Measurements from ENCODE around the gene ANKRD45.

Gene ANKRD45

GRCh38 chr1:173663159-173663558 is 6.5 kb downstream of the ANKRD45 start:
- Histone ChIP-seq H2BK120ac (ENCODE audit: low read depth, low read length) (no peak overlapping the region), H3K18ac (ENCODE audit: low read length) (no peak overlapping the region), H3K36me3 (ENCODE audit: control insufficient read depth, insufficient read depth, low read length) (no peaks in the 10 kb centered on the region), H3K4ac (ENCODE audit: low read depth, low read length) (no peak overlapping the region), H3K4me1 (ENCODE audit: control insufficient read depth, low read depth, low read length) (no peaks in the 10 kb centered on the region), H3K56ac (ENCODE audit: low read length) (no peak overlapping the region), H2BK5ac (ENCODE audit: low read length) (no peak overlapping the region), H3K4me2 (ENCODE audit: low read length) (no peak overlapping the region), H4K5ac (ENCODE audit: low read length) (no peak overlapping the region), H3K27me3 (ENCODE audit: insufficient read depth, low read length, poor library complexity) (no peaks in the 10 kb centered on the region), H3K79me2 (ENCODE audit: control insufficient read depth, insufficient read depth, low read length) (no peaks in the 10 kb centered on the region), H4K8ac (ENCODE audit: low read depth, low read length) (no peak overlapping the region), H2AK5ac (ENCODE audit: low read length) (no peak overlapping the region), H3K23ac (ENCODE audit: low read length) (no peak overlapping the region), H3K4me3 (ENCODE audit: low read length) (no peak overlapping the region), H3K9ac (ENCODE audit: low read length) (no peak overlapping the region), H3K79me1 (ENCODE audit: low read length) (no peaks in the 10 kb centered on the region), H2BK15ac (replicated peaks; ENCODE audit: low read depth) (no peak overlapping the region), H3K27ac (ENCODE audit: low read depth, low read length) (no peak overlapping the region)
- DNase-seq: no peak
- WGBS (ENCODE audit: extremely low coverage, insufficient coverage, low lambda C conversion rate): no CpG with 5 or more reads among the region's 3 CpGs

DNA sequence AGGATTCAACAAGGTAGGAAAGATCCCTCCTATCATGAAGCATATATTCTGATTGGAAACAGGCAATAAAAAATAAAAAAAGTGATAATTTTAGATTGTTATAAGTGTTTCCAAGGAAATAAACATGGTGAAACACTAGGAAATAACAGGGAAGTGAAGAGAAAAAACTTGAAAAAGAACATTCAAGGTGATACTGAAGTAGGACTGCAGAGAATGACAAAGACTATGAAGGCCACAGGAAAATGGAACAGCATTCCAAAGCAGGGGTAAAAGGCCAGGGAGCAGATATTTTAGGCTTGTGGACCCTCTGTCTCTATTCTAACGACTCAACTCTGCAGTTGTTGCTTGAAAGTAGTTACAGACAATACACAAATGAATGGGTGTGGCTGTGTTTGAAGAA is 7.9 kb downstream of the ANKRD45 start:
- Histone ChIP-seq H2BK15ac (replicated peaks; ENCODE audit: low read depth) (no peak overlapping the region), H3K56ac (ENCODE audit: low read length) (no peak overlapping the region), H3K27ac (ENCODE audit: low read depth, low read length) (no peak overlapping the region)

DNA sequence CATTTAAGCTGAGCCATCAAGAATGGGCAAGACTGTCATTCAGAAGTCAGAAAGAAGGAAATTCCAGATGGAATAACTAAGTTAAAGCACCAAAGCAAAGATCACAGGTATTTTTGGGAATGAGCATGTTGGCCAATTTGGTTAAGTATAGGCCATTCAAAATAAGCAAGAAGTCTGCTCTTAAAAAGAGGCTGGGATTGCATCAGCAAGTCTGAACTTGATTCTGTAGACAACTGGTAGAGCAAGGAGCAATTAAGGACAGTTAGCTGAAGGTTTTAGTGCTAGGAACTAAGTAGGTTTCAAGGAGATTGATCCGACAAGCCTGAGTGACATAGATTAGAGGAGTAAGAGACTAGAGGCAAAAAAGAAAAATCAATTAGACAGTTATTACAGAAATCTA is 8.4 kb downstream of the ANKRD45 start:
- Histone ChIP-seq H3K4ac (ENCODE audit: low read depth, low read length) (no peak overlapping the region), H2AK5ac (ENCODE audit: low read length) (no peak overlapping the region), H3K9ac (ENCODE audit: low read length) (no peak overlapping the region), H2BK5ac (ENCODE audit: low read length) (no peak overlapping the region), H3K4me1 (ENCODE audit: control insufficient read depth, low read depth, low read length) (no peaks in the 10 kb centered on the region), H3K79me2 (ENCODE audit: control insufficient read depth, insufficient read depth, low read length) (no peaks in the 10 kb centered on the region), H3K4me3 (ENCODE audit: low read length) (no peak overlapping the region), H3K4me2 (ENCODE audit: low read length) (no peak overlapping the region), H3K36me3 (ENCODE audit: control insufficient read depth, insufficient read depth, low read length) (no peaks in the 10 kb centered on the region), H3K23ac (ENCODE audit: low read length) (no peak overlapping the region), H3K79me1 (ENCODE audit: low read length) (no peaks in the 10 kb centered on the region), H3K56ac (ENCODE audit: low read length) (no peak overlapping the region), H4K8ac (ENCODE audit: low read depth, low read length) (no peak overlapping the region), H2BK15ac (replicated peaks; ENCODE audit: low read depth) (no peak overlapping the region), H3K27me3 (ENCODE audit: insufficient read depth, low read length, poor library complexity) (no peaks in the 10 kb centered on the region), H4K5ac (ENCODE audit: low read length) (no peak overlapping the region), H3K18ac (ENCODE audit: low read length) (no peak overlapping the region), H2BK120ac (ENCODE audit: low read depth, low read length) (no peak overlapping the region), H3K27ac (ENCODE audit: low read depth, low read length) (no peak overlapping the region)
- DNase-seq: no peak
- whole genome bisulfite sequencing (ENCODE audit: extremely low coverage, insufficient coverage, low lambda C conversion rate): no CpG with 5 or more reads among the region's 1 CpG

More for the DNA sequence above, 7.9 kb downstream of the ANKRD45 start:
- no peak overlapping the region for H3K4me3 ChIP-seq (ENCODE audit: low read length)
- no peak overlapping the region for H4K8ac ChIP-seq (ENCODE audit: low read depth, low read length)
- H3K18ac ChIP-seq (ENCODE audit: low read length): no peak overlapping the region
- H3K4me2 ChIP-seq (ENCODE audit: low read length): no peak overlapping the region
- H3K36me3 ChIP-seq (ENCODE audit: control insufficient read depth, insufficient read depth, low read length): no peaks in the 10 kb centered on the region
- H3K23ac ChIP-seq (ENCODE audit: low read length): no peak overlapping the region
- no peaks in the 10 kb centered on the region for H3K4me1 ChIP-seq (ENCODE audit: control insufficient read depth, low read depth, low read length)
- H3K79me2 ChIP-seq (ENCODE audit: control insufficient read depth, insufficient read depth, low read length): no peaks in the 10 kb centered on the region
- H3K27me3 ChIP-seq (ENCODE audit: insufficient read depth, low read length, poor library complexity): no peaks in the 10 kb centered on the region
- no peak overlapping the region for H2AK5ac ChIP-seq (ENCODE audit: low read length)
- H2BK120ac ChIP-seq (ENCODE audit: low read depth, low read length): no peak overlapping the region
- H3K79me1 ChIP-seq (ENCODE audit: low read length): no peaks in the 10 kb centered on the region
- H2BK5ac ChIP-seq (ENCODE audit: low read length): no peak overlapping the region
- no CpG with 5 or more reads among the region's 1 CpG for WGBS (ENCODE audit: extremely low coverage, insufficient coverage, low lambda C conversion rate)
- DNase-seq: no peak
- H3K4ac ChIP-seq (ENCODE audit: low read depth, low read length): no peak overlapping the region
- H3K9ac ChIP-seq (ENCODE audit: low read length): no peak overlapping the region
- no peak overlapping the region for H4K5ac ChIP-seq (ENCODE audit: low read length)

DNA sequence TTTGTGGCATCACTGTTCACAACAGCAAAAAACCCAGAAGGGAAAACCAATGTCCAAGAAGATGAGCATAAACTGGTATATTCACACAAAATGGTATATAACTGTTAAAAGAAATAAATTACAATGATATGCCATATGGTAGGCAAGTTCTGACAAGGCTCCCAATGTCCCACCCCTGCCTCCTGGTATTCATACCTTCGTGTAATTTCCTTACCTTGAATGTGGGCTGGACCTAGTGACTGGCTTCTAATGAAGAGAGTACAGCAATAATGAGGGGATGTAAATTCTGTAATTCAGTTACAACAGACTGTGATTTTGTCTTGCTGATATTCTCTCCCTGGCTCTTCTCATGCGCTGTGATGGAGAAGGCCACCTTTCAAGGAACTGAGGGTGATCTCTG is 9.3 kb downstream of the ANKRD45 start:
- Histone ChIP-seq H4K5ac (ENCODE audit: low read length) (no peak overlapping the region), H3K79me2 (ENCODE audit: control insufficient read depth, insufficient read depth, low read length) (no peaks in the 10 kb centered on the region), H2AK5ac (ENCODE audit: low read length) (no peak overlapping the region), H2BK5ac (ENCODE audit: low read length) (no peak overlapping the region), H4K8ac (ENCODE audit: low read depth, low read length) (no peak overlapping the region), H3K4me2 (ENCODE audit: low read length) (no peak overlapping the region), H3K23ac (ENCODE audit: low read length) (no peak overlapping the region), H3K18ac (ENCODE audit: low read length) (no peak overlapping the region), H3K27me3 (ENCODE audit: insufficient read depth, low read length, poor library complexity) (no peaks in the 10 kb centered on the region), H3K4me3 (ENCODE audit: low read length) (no peak overlapping the region), H3K4ac (ENCODE audit: low read depth, low read length) (no peak overlapping the region), H2BK15ac (replicated peaks; ENCODE audit: low read depth) (no peak overlapping the region), H3K27ac (ENCODE audit: low read depth, low read length) (no peak overlapping the region), H3K9ac (ENCODE audit: low read length) (no peak overlapping the region), H3K56ac (ENCODE audit: low read length) (no peak overlapping the region), H2BK120ac (ENCODE audit: low read depth, low read length) (no peak overlapping the region), H3K36me3 (ENCODE audit: control insufficient read depth, insufficient read depth, low read length) (no peaks in the 10 kb centered on the region), H3K79me1 (ENCODE audit: low read length) (no peaks in the 10 kb centered on the region), H3K4me1 (ENCODE audit: control insufficient read depth, low read depth, low read length) (no peaks in the 10 kb centered on the region)
- WGBS (ENCODE audit: extremely low coverage, insufficient coverage, low lambda C conversion rate): no CpG with 5 or more reads among the region's 2 CpGs
- DNase-seq: no peak

- H2BK5ac ChIP-seq (ENCODE audit: low read length): no peak overlapping the region
- no peaks in the 10 kb centered on the region for H3K27me3 ChIP-seq (ENCODE audit: insufficient read depth, low read length, poor library complexity)
- H4K5ac ChIP-seq (ENCODE audit: low read length): no peak overlapping the region
- no peaks in the 10 kb centered on the region for H3K4me1 ChIP-seq (ENCODE audit: control insufficient read depth, low read depth, low read length)
- H2BK15ac ChIP-seq (replicated peaks; ENCODE audit: low read depth): no peak overlapping the region
- no peak overlapping the region for H3K9ac ChIP-seq (ENCODE audit: low read length)
- no peak overlapping the region for H2AK5ac ChIP-seq (ENCODE audit: low read length)
- H3K79me1 ChIP-seq (ENCODE audit: low read length): no peaks in the 10 kb centered on the region
- no peak overlapping the region for H2BK120ac ChIP-seq (ENCODE audit: low read depth, low read length)
- H3K79me2 ChIP-seq (ENCODE audit: control insufficient read depth, insufficient read depth, low read length): no peaks in the 10 kb centered on the region
- no peak for DNase-seq
- H3K4me2 ChIP-seq (ENCODE audit: low read length): no peak overlapping the region
- H3K23ac ChIP-seq (ENCODE audit: low read length): no peak overlapping the region
- H3K4ac ChIP-seq (ENCODE audit: low read depth, low read length): no peak overlapping the region
- no peak overlapping the region for H3K4me3 ChIP-seq (ENCODE audit: low read length)
- no peak overlapping the region for H3K56ac ChIP-seq (ENCODE audit: low read length)
- no peak overlapping the region for H4K8ac ChIP-seq (ENCODE audit: low read depth, low read length)
- H3K36me3 ChIP-seq (ENCODE audit: control insufficient read depth, insufficient read depth, low read length): no peaks in the 10 kb centered on the region
- H3K18ac ChIP-seq (ENCODE audit: low read length): no peak overlapping the region
- no peak overlapping the region for H3K27ac ChIP-seq (ENCODE audit: low read depth, low read length)
These were observed 20.6 kb downstream of the ANKRD45 start for GRCh38 chr1:173648880-173649605.

- H3K56ac ChIP-seq (ENCODE audit: low read length): no peak overlapping the region
- H3K79me1 ChIP-seq (ENCODE audit: low read length): no peaks in the 10 kb centered on the region
- H3K23ac ChIP-seq (ENCODE audit: low read length): no peak overlapping the region
- no peaks in the 10 kb centered on the region for H3K4me1 ChIP-seq (ENCODE audit: control insufficient read depth, low read depth, low read length)
- DNase-seq: no peak
- no peak overlapping the region for H2BK15ac ChIP-seq (replicated peaks; ENCODE audit: low read depth)
- no peak overlapping the region for H4K8ac ChIP-seq (ENCODE audit: low read depth, low read length)
- no peaks in the 10 kb centered on the region for H3K79me2 ChIP-seq (ENCODE audit: control insufficient read depth, insufficient read depth, low read length)
- H4K5ac ChIP-seq (ENCODE audit: low read length): no peak overlapping the region
- no CpG with 5 or more reads among the region's 3 CpGs for WGBS (ENCODE audit: extremely low coverage, insufficient coverage, low lambda C conversion rate)
- H3K18ac ChIP-seq (ENCODE audit: low read length): no peak overlapping the region
- no peak overlapping the region for H2BK120ac ChIP-seq (ENCODE audit: low read depth, low read length)
- H3K27ac ChIP-seq (ENCODE audit: low read depth, low read length): no peak overlapping the region
- H3K4ac ChIP-seq (ENCODE audit: low read depth, low read length): no peak overlapping the region
- H3K36me3 ChIP-seq (ENCODE audit: control insufficient read depth, insufficient read depth, low read length): no peaks in the 10 kb centered on the region
- H3K4me3 ChIP-seq (ENCODE audit: low read length): no peak overlapping the region
- no peak overlapping the region for H3K9ac ChIP-seq (ENCODE audit: low read length)
- no peaks in the 10 kb centered on the region for H3K27me3 ChIP-seq (ENCODE audit: insufficient read depth, low read length, poor library complexity)
- no peak overlapping the region for H2BK5ac ChIP-seq (ENCODE audit: low read length)
- no peak overlapping the region for H3K4me2 ChIP-seq (ENCODE audit: low read length)
- no peak overlapping the region for H2AK5ac ChIP-seq (ENCODE audit: low read length)
These were observed 23.0 kb downstream of the ANKRD45 start for GRCh38 chr1:173646656-173647055.

All from mesendoderm (in vitro differentiated cells).